ENCODE results near the gene ATP5IF1. TPM values are rescaled to one million over a fixed set of nuclear protein-coding genes. Genes with fewer than 3 reads are reported as not detected.
A peak's percentile ranks its signal among the peaks of the same experiment; 100 is the strongest.

The ATP5IF1 gene
- total and polyA plus RNA-seq, 3 donors from 2014 or later = 259 to 702 (median 345) TPM

DNA sequence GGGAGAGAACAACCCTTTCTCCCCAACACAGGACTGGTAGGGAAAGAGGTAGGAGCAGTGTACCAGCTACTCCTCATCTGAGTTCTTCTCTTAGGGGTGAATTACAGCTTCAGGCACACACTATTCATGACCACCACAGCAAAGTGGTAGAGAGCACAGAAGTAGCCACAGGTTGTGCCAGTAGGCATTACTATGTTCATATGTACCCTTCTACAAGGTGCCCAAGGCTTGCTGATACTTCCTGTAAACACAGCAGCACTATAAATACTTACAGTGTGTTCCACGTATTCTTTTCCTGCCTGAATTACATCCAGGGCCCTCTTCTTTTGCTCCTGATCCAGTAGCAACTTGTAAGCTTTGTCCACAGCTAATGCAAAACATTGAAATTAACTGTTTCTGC lies 26.2 kb upstream of the ATP5IF1 start:
- H3K27me3 ChIP-seq = no peaks in the 10 kb centered on the region
- no peaks in the 10 kb centered on the region for H3K9me3 ChIP-seq
- intact Hi-C loops (cut with DNase I; ENCODE audit: low total_unique reads) = loop anchor here (10.0 kb wide), 1 partner anchor 115 kb away; no protein-coding TSS in a partner anchor
- no peak for DNase-seq
- no peak overlapping the region for H3K4me3 ChIP-seq
- H3K4me1 ChIP-seq = no peaks in the 10 kb centered on the region
- TF ChIP-seq, protein P1, sequence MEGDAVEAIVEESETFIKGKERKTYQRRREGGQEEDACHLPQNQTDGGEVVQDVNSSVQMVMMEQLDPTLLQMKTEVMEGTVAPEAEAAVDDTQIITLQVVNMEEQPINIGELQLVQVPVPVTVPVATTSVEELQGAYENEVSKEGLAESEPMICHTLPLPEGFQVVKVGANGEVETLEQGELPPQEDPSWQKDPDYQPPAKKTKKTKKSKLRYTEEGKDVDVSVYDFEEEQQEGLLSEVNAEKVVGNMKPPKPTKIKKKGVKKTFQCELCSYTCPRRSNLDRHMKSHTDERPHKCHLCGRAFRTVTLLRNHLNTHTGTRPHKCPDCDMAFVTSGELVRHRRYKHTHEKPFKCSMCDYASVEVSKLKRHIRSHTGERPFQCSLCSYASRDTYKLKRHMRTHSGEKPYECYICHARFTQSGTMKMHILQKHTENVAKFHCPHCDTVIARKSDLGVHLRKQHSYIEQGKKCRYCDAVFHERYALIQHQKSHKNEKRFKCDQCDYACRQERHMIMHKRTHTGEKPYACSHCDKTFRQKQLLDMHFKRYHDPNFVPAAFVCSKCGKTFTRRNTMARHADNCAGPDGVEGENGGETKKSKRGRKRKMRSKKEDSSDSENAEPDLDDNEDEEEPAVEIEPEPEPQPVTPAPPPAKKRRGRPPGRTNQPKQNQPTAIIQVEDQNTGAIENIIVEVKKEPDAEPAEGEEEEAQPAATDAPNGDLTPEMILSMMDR (IDR thresholded peaks at IDR 0.05) = no peak
- no peak for TF ChIP-seq POLR2A (IDR thresholded peaks at IDR 0.05)
- no peaks in the 10 kb centered on the region for H3K36me3 ChIP-seq (ENCODE audit: low read depth, missing control alignments)
- 76 to 78% methylated on average over 1 of the region's 1 CpG for WGBS, 2 donors
- H3K27ac ChIP-seq = no peak overlapping the region

- Histone ChIP-seq H3K36me3 (ENCODE audit: low read depth, missing control alignments) (no peaks in the 10 kb centered on the region), H3K27me3 (no peaks in the 10 kb centered on the region), H3K4me1 (no peaks in the 10 kb centered on the region), H3K4me3 (no peak overlapping the region), H3K27ac (no peak overlapping the region), H3K9me3 (no peaks in the 10 kb centered on the region)
- TF ChIP-seq, protein P1 (IDR thresholded peaks at IDR 0.05) = no peak
- no peak for DNase-seq
- 93 to 94% methylated on average over 2 of the region's 2 CpGs for WGBS, 2 donors
- intact Hi-C loops (cut with DNase I; ENCODE audit: low total_unique reads) = no loop called here
Observed at GRCh38 chr1:28213315-28213714, 22.6 kb upstream of the ATP5IF1 start.

DNA sequence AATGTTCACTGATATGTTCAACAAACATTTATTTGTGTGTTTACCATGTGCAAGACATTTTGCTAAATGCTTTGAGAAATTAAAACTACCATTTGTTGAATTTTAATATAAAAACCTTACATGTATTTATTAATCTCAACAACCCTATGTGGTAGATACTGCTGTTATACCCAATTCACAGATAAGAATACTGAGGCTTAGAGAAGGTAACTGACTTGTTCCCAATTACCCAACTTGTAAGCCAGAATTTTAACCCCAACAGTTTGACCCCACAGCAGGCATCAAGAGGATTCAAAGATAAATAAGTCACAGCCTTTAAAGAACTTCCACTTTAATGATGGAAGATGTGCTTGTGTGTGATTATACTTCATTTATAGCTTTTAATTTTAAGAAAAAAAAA lies 6.8 kb upstream of the ATP5IF1 start:
- DNase-seq = no peak
- Histone ChIP-seq H3K36me3 (ENCODE audit: low read depth, missing control alignments) (no peaks in the 10 kb centered on the region), H3K27ac (no peak overlapping the region), H3K9me3 (no peaks in the 10 kb centered on the region), H3K27me3 (no peaks in the 10 kb centered on the region), H3K4me1 (no peaks in the 10 kb centered on the region), H3K4me3 (no peak overlapping the region)
- TF ChIP-seq, protein P1 (IDR thresholded peaks at IDR 0.05) = no peak
- no peak for TF ChIP-seq POLR2A (IDR thresholded peaks at IDR 0.05)
- intact Hi-C loops (cut with DNase I; ENCODE audit: low total_unique reads) = no loop called here

DNA sequence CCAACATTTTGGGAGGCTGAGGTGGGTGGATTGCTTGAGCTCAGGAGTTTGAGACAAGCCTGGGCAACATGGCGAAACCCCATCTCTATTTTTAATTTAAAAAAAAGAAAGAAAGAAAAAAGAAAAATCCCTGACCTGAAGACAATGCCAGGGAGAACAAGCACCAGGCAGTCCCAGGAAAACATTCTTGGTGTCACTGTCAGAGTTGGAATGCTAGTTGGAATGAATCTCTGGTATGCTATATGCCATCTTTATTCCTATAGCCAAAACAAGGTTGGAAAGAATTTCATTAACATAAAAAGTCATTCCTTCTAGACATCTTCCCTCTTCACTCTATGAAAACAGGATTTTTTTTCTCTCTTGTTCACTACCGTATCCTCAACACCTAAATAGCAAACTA lies 5.9 kb upstream of the ATP5IF1 start:
- Histone ChIP-seq H3K4me1 (no peaks in the 10 kb centered on the region), H3K9me3 (no peaks in the 10 kb centered on the region), H3K27me3 (no peaks in the 10 kb centered on the region), H3K27ac (no peak overlapping the region), H3K36me3 (ENCODE audit: low read depth, missing control alignments) (no peaks in the 10 kb centered on the region), H3K4me3 (no peak overlapping the region)
- 84 to 88% methylated on average over 2 of the region's 2 CpGs for WGBS, 2 donors
- TF ChIP-seq, protein P1 (IDR thresholded peaks at IDR 0.05) = no peak
- TF ChIP-seq POLR2A (IDR thresholded peaks at IDR 0.05) = no peak
- intact Hi-C loops (cut with DNase I; ENCODE audit: low total_unique reads) = no loop called here
- no peak for DNase-seq

- TF ChIP-seq POLR2A (IDR thresholded peaks at IDR 0.05) = peak; percentile 60
- TF ChIP-seq, protein P1 (IDR thresholded peaks at IDR 0.05) = no peak
- H3K4me1 ChIP-seq = peaks cover 9% of the 10 kb centered on the region
- intact Hi-C loops (cut with DNase I; ENCODE audit: low total_unique reads) = no loop called here
- peak within 1 kb of the TSS; percentile 13 to 85 for H3K27ac ChIP-seq
- peak within 1 kb of the TSS; percentile 95 to 97 for H3K4me3 ChIP-seq
- no peaks in the 10 kb centered on the region for H3K36me3 ChIP-seq (ENCODE audit: low read depth, missing control alignments)
- 0% methylated on average over 35 to 40 of the region's 40 CpGs for WGBS, 2 donors
- DNase-seq = peak; percentile 99
- H3K9me3 ChIP-seq = no peaks in the 10 kb centered on the region
- H3K27me3 ChIP-seq = no peaks in the 10 kb centered on the region
Observed at GRCh38 chr1:28232558-28233263, 3.2 kb upstream of the ATP5IF1 start, which contains the start of gene DNAJC8. Gene DNAJC8, minus strand, starts transcription at chr1:28233029. Its CDS starts 31 bp downstream, at chr1:28232998.
